ENCODE results near the gene HDAC7.
"Not testable (repeated sequence)": the region's sequence is repeated elsewhere in the genome, so short reads cannot be mapped to it uniquely, and the experiment has no call there.

Gene HDAC7

GRCh38 chr12:47813511-47814196 lies 6.0 kb downstream of the HDAC7 start:
- peak; percentile 47 for DNase-seq (ENCODE audit: low spot score)

DNA sequence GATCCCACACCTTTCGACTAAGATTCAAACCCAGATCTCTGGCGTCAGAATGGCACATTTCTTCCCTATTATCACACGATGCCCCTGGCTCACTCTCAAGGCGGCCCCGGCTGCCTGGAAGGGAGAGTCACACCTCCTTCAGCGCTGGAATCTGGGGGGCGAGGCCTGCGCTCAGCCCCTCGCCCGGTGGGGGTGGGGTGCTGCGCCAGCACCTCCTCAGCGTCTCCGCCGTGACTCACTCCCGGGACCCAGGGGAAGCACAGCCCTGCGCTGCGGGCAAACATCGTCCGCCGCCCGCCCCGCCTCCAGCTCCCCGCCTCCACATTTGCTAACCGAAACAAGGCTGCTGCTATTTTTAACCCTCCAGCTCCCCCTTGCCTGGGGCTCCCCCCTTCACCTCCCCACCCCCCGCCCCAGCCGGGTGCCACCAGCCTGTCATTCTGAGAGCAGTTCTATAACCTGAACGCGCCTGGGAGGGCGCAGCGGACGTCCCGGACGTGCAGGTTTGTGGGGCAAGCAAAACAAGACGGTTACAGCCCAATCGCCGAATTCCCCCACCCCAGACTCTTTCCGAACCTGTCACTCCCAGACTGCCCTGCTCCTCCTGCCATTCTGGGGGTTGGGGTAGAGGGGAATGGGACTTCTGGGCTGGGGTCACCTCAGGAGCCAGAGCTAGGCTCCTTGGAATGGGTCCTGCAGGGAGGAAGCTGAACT lies 6.7 kb downstream of the HDAC7 start:
- DNase-seq (ENCODE audit: low spot score), result no peak

- DNase-seq (ENCODE audit: low spot score), result no peak
These were observed 7.9 kb downstream of the HDAC7 start for GRCh38 chr12:47811581-47812484.

DNA sequence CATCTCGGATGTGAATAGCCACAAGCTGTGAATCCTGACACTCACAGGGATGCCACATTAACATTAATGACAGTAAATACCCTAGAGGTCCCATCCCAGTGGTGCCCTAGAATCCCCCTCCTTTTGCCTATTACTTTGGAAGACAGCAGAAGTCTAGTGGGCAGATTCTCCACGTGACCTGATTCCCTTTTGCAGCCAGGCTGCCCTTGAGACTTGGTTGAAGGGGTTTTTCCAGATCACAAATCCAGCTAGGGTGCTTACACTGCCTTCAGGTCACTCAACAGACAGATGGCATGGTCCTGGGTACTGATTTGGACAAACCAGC lies 8.7 kb downstream of the HDAC7 start:
- no peak for DNase-seq (ENCODE audit: low spot score)

DNA sequence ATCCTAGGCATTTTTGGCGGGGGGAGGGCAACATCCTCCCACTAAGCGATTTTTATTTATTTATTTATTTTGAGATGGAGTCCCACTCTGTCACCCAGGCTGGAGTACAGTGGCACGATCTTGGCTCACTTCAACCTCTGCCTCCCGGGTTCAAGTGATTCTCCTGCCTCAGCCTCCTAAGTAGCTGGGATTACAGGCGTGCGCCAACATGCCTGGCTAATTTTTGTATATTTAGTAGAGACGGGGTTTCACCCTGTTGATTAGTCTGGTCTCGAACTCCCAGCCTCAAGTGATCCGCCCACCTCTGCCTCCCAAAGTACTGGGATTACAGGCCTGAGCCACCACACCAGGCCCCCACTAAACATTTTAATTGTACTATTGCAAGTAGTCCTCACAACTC lies 10.2 kb downstream of the HDAC7 start:
- not testable (repeated sequence) for DNase-seq (ENCODE audit: low spot score)

- no peak for DNase-seq (ENCODE audit: low spot score)
These were observed 10.9 kb downstream of the HDAC7 start for GRCh38 chr12:47808574-47809365.

DNA sequence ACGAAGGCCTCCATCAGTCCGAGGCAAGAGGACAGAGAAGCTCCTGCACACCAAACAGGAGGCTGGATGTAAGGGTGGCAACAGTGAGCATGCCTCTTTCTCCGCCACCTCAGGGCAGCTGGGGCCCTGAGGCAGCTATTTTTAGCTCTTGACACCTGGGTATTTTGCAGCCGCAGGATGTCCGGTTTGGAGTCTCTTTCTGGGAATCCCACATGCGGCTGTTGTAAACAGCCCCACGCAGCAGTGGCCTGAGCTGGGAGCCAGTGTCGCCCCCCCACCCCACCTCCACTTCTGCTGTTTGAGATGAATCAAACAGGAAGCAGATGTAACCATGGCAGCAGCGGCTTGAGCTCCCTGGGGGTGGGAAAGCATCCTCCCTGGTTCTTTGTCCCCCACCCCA lies 11.7 kb downstream of the HDAC7 start:
- no peak for DNase-seq (ENCODE audit: low spot score)

- DNase-seq (ENCODE audit: low spot score), result no peak
These were observed 12.4 kb downstream of the HDAC7 start for GRCh38 chr12:47807338-47807737.

- DNase-seq (ENCODE audit: low spot score), result no peak
These were observed 14.3 kb downstream of the HDAC7 start for GRCh38 chr12:47805417-47805816.

DNA sequence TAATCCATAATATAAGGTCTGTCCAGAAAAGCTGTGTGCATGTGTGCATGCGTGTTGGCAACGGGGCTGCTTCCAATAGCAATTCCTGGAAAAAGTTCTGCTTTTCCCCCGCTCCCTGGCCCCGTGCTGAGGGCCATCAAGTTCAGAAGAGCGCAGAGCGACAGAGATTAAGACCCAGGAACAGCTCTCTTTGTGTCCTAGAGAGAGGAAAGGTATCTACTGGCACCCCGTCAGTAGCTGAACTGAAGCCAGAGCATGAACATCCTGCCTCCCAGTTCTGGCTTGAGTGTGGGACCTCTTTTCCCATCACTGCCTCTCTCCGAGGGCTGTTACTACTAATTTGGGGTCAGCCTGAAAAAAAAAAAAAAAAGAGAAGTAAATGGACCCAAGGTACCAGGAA lies 15.5 kb downstream of the HDAC7 start:
- DNase-seq (ENCODE audit: low spot score), result no peak

- DNase-seq (ENCODE audit: low spot score), result no peak
These were observed 16.4 kb downstream of the HDAC7 start for GRCh38 chr12:47803191-47803875.

DNA sequence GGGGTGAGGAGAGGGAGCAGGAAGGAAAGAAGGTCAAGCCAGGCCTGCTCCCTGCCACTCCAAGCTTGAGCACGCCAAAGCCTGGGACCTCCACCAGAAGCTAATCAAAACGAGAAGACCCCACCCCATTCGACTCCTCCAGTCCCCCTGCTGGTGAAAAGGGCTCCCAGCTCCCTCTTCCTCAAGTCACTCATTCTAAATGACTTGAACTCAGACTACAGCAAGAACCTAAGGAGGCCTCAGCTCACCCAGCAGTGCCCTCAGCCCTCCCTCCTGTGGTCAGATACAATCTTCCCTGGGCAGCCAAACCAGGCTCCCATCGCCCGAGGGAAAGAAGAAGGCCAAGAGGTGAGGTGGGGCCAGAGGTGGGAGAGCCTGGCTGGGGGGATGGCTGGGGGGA lies 17.4 kb downstream of the HDAC7 start:
- DNase-seq (ENCODE audit: low spot score), result peak; percentile 40

GRCh38 chr12:47801904-47802246 lies 17.8 kb downstream of the HDAC7 start:
- no peak for DNase-seq (ENCODE audit: low spot score)

DNA sequence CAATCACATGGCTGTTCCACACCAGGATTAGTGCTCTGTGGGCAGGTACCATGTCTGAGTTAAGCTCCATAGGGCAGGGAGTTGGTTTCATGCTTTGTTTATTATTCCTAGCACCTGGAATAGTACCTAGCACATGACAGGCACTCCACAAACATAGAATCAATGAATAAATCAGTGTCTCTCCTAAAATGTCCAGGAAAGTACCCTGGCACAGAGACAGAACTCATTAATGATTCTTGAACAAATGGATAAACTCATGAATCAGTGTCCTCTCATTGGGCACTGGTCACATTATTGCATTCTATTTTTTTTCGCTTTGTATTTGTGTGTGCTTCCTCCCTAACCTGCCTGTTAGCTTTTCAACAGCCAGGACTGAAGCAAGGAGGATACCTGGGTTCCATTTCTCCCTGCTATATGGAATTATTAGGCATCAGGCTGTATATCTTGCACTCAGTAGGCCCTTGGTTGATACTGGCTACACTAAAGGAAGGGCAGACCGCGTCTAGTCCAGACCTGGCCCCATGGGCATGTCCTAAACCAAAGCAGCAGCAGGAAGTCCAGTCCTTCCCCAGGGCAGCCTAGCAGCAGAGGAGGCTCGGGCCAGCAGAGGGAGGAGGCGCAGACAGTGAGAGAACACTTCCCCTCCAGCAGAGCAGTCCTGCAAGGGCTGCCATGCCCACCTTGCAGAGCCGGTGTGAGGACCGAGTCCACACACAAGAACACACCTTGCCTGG lies 18.4 kb downstream of the HDAC7 start:
- no peak for DNase-seq (ENCODE audit: low spot score)

DNA sequence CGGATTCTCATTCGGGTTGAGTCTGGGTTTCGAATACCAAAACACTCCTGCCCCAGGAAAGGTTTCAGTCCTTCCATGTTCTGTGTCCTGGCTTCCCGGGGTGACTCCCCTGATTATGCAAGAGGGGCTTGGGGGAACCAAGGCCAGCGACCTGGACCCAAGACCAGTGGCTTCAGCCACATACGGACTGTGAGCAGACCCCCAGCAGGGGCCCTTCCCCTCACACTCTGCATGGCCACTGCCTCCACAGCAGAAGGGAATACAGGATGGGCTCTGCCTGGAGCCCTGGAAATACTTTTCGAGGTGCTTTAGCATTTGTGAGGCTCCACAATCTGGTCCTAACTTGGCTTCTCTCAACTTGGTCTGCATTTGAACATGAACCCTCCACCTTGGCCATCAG lies 19.1 kb downstream of the HDAC7 start:
- DNase-seq (ENCODE audit: low spot score), result no peak

DNA sequence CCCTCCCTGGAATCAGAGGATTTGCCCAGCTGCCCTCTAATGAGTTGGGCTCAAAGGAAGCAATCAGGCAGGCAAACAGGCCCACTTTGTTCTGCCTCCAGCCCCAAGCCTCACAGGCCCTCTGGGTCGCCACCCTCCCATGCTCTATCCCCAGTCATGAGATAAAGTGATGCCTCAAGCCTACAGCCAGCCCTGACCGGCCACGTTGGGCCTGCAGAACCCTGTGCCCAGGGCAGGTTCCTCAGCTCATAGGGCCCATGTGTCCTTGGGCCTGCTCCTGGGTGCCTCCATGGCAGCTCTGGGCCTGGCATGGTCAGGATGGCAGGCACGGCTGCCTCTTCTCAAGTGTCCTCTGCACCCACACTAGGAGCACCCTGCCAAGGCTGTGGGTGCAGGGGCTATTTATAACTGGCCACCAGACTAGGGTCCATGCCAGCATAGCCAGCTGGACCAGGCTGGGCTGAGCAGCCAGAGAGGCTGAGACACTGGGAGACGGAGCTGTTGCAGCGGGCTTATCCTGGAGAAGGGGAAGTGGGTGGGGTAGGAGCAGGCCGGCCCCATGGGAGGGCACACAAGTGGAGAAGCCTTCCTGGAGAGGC lies 20.2 kb downstream of the HDAC7 start:
- DNase-seq (ENCODE audit: low spot score), result no peak

GRCh38 chr12:47798382-47798948 lies 21.2 kb downstream of the HDAC7 start:
- DNase-seq (ENCODE audit: low spot score), result no peak

DNA sequence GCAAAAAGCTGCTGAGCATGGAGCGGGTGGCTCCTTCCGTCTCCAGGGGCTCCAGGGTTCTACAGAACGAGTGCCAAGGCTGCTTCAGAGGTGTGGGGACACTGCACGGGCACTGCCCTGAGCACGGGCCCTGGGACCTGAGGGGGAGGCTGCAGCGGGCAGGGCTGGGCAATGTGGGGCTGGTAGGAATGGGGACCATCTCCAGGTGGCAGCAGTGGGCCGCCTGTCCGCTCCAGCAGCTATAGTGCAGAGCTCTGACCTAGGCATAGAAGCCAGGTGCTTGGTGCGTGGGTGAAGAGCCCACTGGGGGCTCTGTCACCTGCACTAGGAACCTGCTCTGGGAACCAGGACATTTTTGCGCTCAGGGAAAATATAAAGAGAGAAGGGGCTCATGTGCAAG lies 22.3 kb downstream of the HDAC7 start:
- DNase-seq (ENCODE audit: low spot score), result no peak

- no peak for DNase-seq (ENCODE audit: low spot score)
These were observed 23.8 kb downstream of the HDAC7 start for GRCh38 chr12:47795814-47796411.
